B cell (primary cell): ENCODE data around the gene HOMER2. TPM values are rescaled to one million over a fixed set of nuclear protein-coding genes. Genes with fewer than 3 reads are reported as not detected.

Source experiments
- ATAC-seq: fragments of 200-7000 bp; cut with Tn5 transposase; one replicate; pipeline ENCODE4 v1.10.0; 2021; ENCODE audit warnings: low read depth, mild to moderate bottlenecking, moderate number of reproducible peaks, moderate library complexity
- CTCF ChIA-PET: fragments of 350-600 bp; sonication (Branson Sonifier 250); formaldehyde crosslinking; loops from one replicate; lab custom pipeline; 2021; ENCODE audit warnings: antibody characterized with exemption, inconsistent platforms; lab: Charles Lee
- POLR2A ChIA-PET: fragments of 350-600 bp; sonication (Branson Sonifier 250); formaldehyde crosslinking; loops from one replicate; lab custom pipeline; 2021; ENCODE audit warnings: antibody characterized with exemption; lab: Charles Lee
- DNase-seq: peaks from one replicate; pipeline ENCODE4 v3.0.0; 2013
- H2AFZ ChIP-seq: 2 replicates; pipeline ENCODE4 v1.6.1; 2012; ENCODE audit warnings: mild to moderate bottlenecking, low read depth, low read length; ENCODE audit not compliant: insufficient read depth, poor library complexity, severe bottlenecking
- H3K27ac ChIP-seq, 2 donors: 1 replicate in 1 of 2; 2 replicates in 1 of 2; pipeline ENCODE4 v1.5.1; 2012 to 2013; ENCODE audit warnings: low read length in 2 of 2, mild to moderate bottlenecking in 2 of 2, moderate library complexity in 1 of 2
- H3K27me3 ChIP-seq, 4 experiments: fragments of 200-600 bp in 1 of 4; sonication (generic) in 1 of 4; replicated peaks in 1 of 4; 1 replicate in 2 of 4; 2 replicates in 2 of 4; pipeline versions ENCODE4 v1.6.1 to v1.7.0; 2013 to 2016; ENCODE audit warnings: low read length in 3 of 4, mild to moderate bottlenecking in 2 of 4, mixed read lengths in 1 of 4, moderate library complexity in 1 of 4; ENCODE audit not compliant: insufficient read depth in 4 of 4, control insufficient read depth in 3 of 4; ENCODE audit errors: control extremely low read depth in 1 of 4
- H3K36me3 ChIP-seq, 2 experiments: replicated peaks in 1 of 2; 1 replicate in 1 of 2; 2 replicates in 1 of 2; pipeline versions ENCODE4 v1.6.1 to v1.7.1; 2013; ENCODE audit warnings: low read length in 1 of 2; ENCODE audit not compliant: insufficient read depth in 2 of 2, control insufficient read depth in 1 of 2; ENCODE audit errors: control extremely low read depth in 1 of 2, extremely low read depth in 1 of 2
- H3K4me1 ChIP-seq, 2 donors: fragments of 200-600 bp in 1 of 2; sonication (generic) in 1 of 2; 1 replicate in 1 of 2; 2 replicates in 1 of 2; pipeline versions ENCODE4 v1.5.1 to v1.6.1; 2013 to 2017; ENCODE audit warnings: low read length in 2 of 2; ENCODE audit not compliant: control insufficient read depth in 2 of 2, insufficient read depth in 2 of 2
- H3K4me2 ChIP-seq: replicated peaks from 2 replicates; pipeline ENCODE3; 2012; ENCODE audit warnings: mild to moderate bottlenecking, low read depth, low read length; ENCODE audit not compliant: poor library complexity, severe bottlenecking
- H3K4me3 ChIP-seq, 5 experiments: fragments of 200-600 bp in 1 of 5; sonication (generic) in 1 of 5; 1 replicate in 3 of 5; 2 replicates in 2 of 5; pipeline versions ENCODE4 v1.5.1 to v1.7.0; 2011 to 2016; ENCODE audit warnings: low read length in 4 of 5, mild to moderate bottlenecking in 4 of 5, low read depth in 2 of 5, control low read depth in 1 of 5, moderate library complexity in 1 of 5; ENCODE audit not compliant: insufficient read depth in 1 of 5; ENCODE audit errors: control extremely low read depth in 1 of 5, extremely low read depth in 1 of 5
- H3K79me2 ChIP-seq: fragments of 200-600 bp; sonication (generic); one replicate; pipeline ENCODE4 v1.6.0; 2016; ENCODE audit warnings: low read length; ENCODE audit not compliant: control insufficient read depth, insufficient read depth
- H3K9ac ChIP-seq: fragments of 200-600 bp; sonication (generic); 2 replicates; pipeline ENCODE4 v1.6.1; 2017; ENCODE audit warnings: mild to moderate bottlenecking, low read length, moderate library complexity
- H3K9me3 ChIP-seq, 3 donors: one replicate each; pipeline versions ENCODE4 v1.6.1 to v1.7.1; 2013; ENCODE audit warnings: low read length in 2 of 3; ENCODE audit not compliant: control insufficient read depth in 2 of 3, insufficient read depth in 1 of 3; ENCODE audit errors: control extremely low read depth in 1 of 3
- H4K20me1 ChIP-seq: 2 replicates; pipeline ENCODE4 v1.6.0; 2012; ENCODE audit warnings: mild to moderate bottlenecking, low read length; ENCODE audit not compliant: insufficient read depth, control insufficient read depth, poor library complexity, severe bottlenecking
- H3K27ac Mint-ChIP-seq: one replicate; pipeline ENCODE4 v1.8.0; 2021; ENCODE audit warnings: mixed read lengths
- H3K27me3 Mint-ChIP-seq: one replicate; pipeline ENCODE4 v1.8.0; 2021; ENCODE audit warnings: mixed read lengths
- H3K4me1 Mint-ChIP-seq: one replicate; pipeline ENCODE4 v1.8.0; 2021; ENCODE audit warnings: mixed read lengths
- H3K4me3 Mint-ChIP-seq: one replicate; pipeline ENCODE4 v1.8.0; 2021; ENCODE audit warnings: mixed read lengths
- H3K9me3 Mint-ChIP-seq: one replicate; pipeline ENCODE4 v1.8.0; 2022; ENCODE audit warnings: mixed read lengths; ENCODE audit not compliant: insufficient read depth
- EZH2 ChIP-seq: IDR thresholded peaks from 2 replicates; pipeline ENCODE4 v1.6.1; 2012; ENCODE audit warnings: borderline replicate concordance, low read depth, mild to moderate bottlenecking, moderate library complexity, low read length; ENCODE audit not compliant: insufficient read depth, poor library complexity, severe bottlenecking
- WGBS: methylation state at CpG from one replicate; pipeline ENCODE4 v1.1.5; 2013; ENCODE audit warnings: missing lambda C conversion rate; ENCODE audit not compliant: insufficient coverage; 5-methylcytosine and 5-hydroxymethylcytosine counted together
- intact Hi-C: fragments of 100-400 bp; cut with micrococcal nuclease; formaldehyde crosslinking; loops from one replicate; pipeline ENCODE4 v1.10.0; 2022
- polyA plus RNA-seq: library from polyadenylated mRNA; depleted of rRNA; stranded (reverse); fragments of >200 nt; gene quantifications from 2 replicates; pipeline ENCODE4 v1.2.3, GENCODE V29; 2012
- total RNA-seq, 2 donors: library from RNA; stranded (reverse); fragments of 120-200 nt in 1 of 2; gene quantifications; 1 replicate in 1 of 2; 2 replicates in 1 of 2; pipeline versions ENCODE4 v1.2.3 to v1.2.4, GENCODE V29; 2013 to 2022
- TF ChIP-seq, protein P1 (sequence below): fragments of 200-600 bp; IDR thresholded peaks from one replicate; pipeline ENCODE4 v1.8.0; 2022; ENCODE audit warnings: antibody characterized with exemption, mild to moderate bottlenecking

Gene HOMER2
- total and polyA plus RNA-seq, 2 donors (not counting 1 experiment from before 2014, with no cell fraction given), result 5.7 to 19.5 TPM

DNA sequence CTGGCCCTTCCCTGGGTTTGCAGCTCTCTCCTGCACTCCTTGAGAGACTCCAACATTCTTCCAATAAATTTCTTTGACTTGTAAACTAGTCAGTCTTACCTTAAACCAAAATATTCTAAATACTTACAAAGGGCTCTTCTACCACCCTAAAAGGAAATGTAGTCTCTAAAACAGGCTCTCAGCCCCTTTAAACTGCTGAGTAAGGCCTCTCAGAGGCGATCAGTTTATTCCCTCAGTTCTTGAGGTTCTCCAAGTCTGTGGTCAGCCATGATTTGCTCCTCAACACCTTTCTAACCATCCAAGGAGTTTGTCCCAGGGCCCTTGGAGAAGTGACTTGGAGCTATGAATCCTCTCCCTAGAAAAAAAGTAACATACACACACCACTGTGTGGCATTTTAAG is 78.3 kb downstream of the HOMER2 start:
- Histone ChIP-seq H3K36me3 (no peaks in the 10 kb centered on the region), H3K27me3 (no peaks in the 10 kb centered on the region), H3K9me3 (no peaks in the 10 kb centered on the region), H2AFZ (no peak overlapping the region), H3K79me2 (no peaks in the 10 kb centered on the region), H3K4me3 (no peak overlapping the region), H4K20me1 (no peaks in the 10 kb centered on the region), H3K9ac (no peak overlapping the region), H3K27ac (no peak overlapping the region), H3K4me1 (peaks cover 15 to 18% of the 10 kb centered on the region in 2 donors), H3K4me2 (no peak overlapping the region)
- ATAC-seq (no peak), DNase-seq (no peak)
- ChIA-PET CTCF (no interaction called here), POLR2A (no interaction called here)
- 78% methylated on average over 1 of the region's 1 CpG for WGBS
- no peaks in the 10 kb centered on the region for H3K27me3 Mint-ChIP-seq
- no peaks in the 10 kb centered on the region for H3K9me3 Mint-ChIP-seq
- intact Hi-C loops, result no loop called here
- TF ChIP-seq EZH2, result no peak
- TF ChIP-seq, protein P1, sequence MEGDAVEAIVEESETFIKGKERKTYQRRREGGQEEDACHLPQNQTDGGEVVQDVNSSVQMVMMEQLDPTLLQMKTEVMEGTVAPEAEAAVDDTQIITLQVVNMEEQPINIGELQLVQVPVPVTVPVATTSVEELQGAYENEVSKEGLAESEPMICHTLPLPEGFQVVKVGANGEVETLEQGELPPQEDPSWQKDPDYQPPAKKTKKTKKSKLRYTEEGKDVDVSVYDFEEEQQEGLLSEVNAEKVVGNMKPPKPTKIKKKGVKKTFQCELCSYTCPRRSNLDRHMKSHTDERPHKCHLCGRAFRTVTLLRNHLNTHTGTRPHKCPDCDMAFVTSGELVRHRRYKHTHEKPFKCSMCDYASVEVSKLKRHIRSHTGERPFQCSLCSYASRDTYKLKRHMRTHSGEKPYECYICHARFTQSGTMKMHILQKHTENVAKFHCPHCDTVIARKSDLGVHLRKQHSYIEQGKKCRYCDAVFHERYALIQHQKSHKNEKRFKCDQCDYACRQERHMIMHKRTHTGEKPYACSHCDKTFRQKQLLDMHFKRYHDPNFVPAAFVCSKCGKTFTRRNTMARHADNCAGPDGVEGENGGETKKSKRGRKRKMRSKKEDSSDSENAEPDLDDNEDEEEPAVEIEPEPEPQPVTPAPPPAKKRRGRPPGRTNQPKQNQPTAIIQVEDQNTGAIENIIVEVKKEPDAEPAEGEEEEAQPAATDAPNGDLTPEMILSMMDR, result no peak
- H3K4me1 Mint-ChIP-seq, result peaks cover 20% of the 10 kb centered on the region
- no peak overlapping the region for H3K27ac Mint-ChIP-seq
- no peak overlapping the region for H3K4me3 Mint-ChIP-seq

DNA sequence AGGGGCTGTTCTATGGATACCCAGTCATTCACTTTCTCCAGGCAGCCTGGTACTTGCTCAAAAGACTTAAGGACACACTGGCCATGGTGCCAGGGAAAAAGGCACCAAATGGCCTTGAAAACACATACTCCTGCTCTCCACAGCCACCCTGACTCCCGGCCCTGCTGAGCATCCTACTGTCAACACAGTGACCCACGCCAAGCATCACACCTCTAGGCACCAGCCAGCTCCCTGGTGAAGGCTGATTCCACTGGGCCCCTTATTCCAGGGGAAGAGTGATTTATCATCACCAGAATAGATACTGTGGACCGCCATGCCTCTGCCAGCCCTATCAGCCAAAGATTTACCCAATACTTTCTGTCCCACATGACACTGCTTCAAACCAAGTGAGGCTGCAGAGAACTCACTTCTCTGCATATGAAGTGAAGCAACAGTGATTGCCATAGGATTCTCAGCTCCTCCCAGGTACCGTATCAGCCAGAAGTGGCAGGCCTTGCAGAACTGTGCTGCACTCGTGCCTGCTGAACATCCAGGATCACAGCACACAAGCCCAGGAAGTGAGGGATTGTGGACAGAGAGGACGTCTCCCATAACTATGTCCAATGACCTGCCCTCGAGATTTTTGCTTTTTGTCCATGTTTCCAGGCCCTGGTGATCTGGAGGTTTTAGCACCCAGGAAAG is 79.4 kb downstream of the HOMER2 start:
- H3K79me2 ChIP-seq, result no peaks in the 10 kb centered on the region
- H3K9ac ChIP-seq, result no peak overlapping the region
- DNase-seq (no peak), ATAC-seq (no peak)
- peaks cover 15 to 18% of the 10 kb centered on the region in 2 donors for H3K4me1 ChIP-seq
- ChIA-PET CTCF (no interaction called here), POLR2A (no interaction called here)
- H3K27ac ChIP-seq, result no peak overlapping the region
- no peaks in the 10 kb centered on the region for H3K9me3 Mint-ChIP-seq
- H3K4me3 ChIP-seq, result no peak overlapping the region
- no peak overlapping the region for H3K27ac Mint-ChIP-seq
- H3K4me3 Mint-ChIP-seq, result no peak overlapping the region
- H3K4me1 Mint-ChIP-seq, result peaks cover 20% of the 10 kb centered on the region
- no peak overlapping the region for H2AFZ ChIP-seq
- 92% methylated on average over 5 of the region's 7 CpGs for WGBS
- no peaks in the 10 kb centered on the region for H3K27me3 Mint-ChIP-seq
- no peak overlapping the region for H3K4me2 ChIP-seq
- no peaks in the 10 kb centered on the region for H3K36me3 ChIP-seq
- H3K27me3 ChIP-seq, result no peaks in the 10 kb centered on the region
- intact Hi-C loops, result no loop called here
- TF ChIP-seq, protein P1, result no peak
- TF ChIP-seq EZH2, result no peak
- H4K20me1 ChIP-seq, result no peaks in the 10 kb centered on the region
- H3K9me3 ChIP-seq, result no peaks in the 10 kb centered on the region
